ENCODE results near the gene C3orf85.

The C3orf85 gene

DNA sequence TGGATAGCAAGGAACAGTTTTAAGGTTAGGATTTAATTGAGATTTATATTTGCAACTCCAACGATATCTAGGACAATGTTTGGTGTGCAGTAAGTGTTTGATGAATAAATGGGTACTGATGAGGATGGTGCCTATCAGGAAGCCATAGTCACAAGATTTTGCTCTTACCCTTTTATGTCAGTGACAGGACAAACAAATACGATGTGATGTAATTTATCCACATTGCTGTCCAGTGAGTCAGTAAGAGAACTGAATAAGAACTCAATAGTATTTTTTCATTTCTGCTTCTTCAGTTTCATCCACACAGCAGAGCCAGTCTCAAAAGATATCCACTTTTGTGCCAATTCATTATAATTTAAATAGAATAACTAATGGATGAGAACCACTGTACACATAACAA, 18.5 kb downstream of the C3orf85 start:
- no peak for DNase-seq

DNA sequence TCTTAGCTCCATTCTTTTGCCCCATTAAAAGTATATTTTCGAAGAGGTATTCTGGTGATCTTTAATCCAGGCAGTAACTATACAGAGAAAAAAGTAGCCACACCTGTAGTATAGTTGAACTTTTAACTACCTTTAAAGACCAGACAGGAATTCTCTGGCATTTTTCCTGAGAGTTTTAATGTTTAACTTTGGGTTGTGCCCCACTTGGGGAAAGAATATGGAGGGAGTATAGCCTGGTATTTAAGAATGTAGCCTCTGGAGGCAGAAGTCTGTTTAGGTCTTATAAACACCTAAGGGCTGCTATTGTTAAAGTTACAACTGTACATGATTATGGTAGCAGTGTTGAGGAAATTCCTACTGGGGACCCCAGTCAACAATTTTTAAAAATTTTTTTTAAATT, 19.3 kb downstream of the C3orf85 start:
- DNase-seq = no peak

DNA sequence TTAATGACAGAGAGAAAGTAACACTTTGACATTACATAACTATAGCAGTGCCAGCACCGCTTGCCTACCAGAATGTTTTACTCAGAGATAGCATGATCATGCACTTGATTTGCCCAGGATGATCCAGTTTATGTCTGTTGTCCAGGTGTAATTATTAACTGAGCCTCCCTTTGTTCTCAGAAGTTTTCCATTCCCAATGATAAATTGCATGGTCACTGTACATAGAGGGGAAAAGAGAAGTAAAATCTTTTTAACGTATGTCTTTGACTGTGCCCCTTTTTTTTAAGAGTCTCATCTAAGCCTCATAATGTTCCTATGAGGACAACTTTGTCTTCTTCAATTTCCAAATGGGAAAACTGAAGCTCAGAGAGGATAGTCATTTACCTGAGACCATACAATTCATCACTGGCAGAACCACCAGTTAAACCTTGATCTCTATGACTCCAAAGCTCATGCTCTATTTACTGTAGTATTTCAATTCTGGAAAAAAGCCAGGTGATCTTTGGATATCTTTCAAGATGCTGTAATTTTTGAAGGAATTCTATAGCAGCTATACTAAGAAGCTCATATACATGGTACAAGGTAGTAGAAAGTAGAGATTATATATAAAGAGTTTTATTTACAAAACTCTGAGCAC, 25.1 kb downstream of the C3orf85 start:
- no peak for DNase-seq

DNA sequence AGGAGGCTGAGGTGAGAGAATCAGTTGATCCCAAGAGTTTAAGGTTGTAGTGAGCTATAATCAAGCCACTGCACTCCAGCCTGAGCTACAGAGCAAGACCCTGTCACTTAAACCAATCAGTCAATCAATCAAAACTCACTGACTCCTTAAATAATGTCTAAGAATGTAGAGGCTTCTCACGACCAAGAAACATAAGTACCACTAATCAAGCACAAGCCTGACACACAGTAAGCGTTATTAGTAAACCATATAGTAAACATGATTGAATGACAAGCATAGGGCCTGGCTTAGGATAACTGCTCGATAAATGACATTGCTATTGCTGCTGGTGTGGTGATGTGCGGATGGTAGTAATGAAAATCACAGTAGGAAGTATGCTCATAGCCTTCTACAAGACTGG, 29.4 kb downstream of the C3orf85 start:
- DNase-seq = no peak

DNA sequence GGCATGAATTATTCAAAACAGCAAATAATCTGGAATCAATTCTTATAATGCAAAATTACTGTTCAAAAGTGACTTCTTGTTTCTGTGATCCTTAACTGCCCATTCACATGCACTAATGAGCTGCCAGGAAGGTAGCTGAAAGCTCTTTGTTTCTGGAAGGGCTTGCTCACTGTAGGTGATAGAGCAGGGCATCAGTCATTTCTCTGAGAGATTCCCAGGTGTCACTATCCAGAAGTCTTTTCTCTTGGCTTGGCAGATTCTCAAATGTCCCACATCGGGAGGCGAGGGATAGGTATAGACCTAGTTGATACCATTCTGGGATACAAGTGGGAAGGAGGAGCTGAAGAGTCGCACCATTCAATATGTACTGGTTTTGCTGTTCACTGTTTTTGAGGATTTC, 35.0 kb downstream of the C3orf85 start:
- DNase-seq = no peak

DNA sequence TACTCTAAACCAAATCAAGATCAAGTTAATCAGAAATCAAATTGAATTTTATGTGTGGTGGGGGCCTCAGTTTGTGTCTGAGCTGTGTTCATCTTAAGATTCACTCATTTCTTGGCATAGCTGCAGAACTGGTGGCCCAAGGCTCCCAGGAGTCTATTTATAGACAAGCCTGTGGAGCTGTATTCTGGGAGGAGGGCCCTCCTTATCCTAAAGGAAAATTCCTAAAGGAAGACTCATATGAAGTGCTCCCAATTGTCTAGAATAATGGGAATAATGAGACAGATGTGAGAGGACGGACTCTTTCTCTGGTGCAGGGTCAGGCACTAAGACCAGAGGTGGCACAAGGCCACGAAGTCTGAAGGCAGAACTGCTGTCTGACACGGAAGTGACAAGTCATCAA, 38.9 kb downstream of the C3orf85 start:
- DNase-seq = no peak

DNA sequence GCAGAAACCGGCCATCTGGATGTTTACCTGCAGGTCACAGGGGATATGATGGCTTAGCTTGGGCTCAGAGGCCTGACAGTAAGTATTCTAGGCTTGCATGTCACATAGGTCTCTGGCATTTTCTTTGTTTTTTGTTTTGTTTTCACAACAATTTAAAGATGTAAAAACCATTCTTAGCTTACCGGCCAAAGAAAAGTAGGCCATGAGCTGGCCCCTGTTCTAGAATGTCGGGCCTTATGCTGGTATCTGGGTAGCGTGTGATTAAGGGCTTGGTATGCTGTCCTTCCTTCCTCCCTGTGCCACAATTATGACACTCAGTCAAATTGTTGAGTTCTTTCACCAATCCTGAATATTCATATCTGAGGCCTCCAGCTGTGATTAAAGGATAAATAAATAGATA, 40.2 kb downstream of the C3orf85 start:
- no peak for DNase-seq

DNA sequence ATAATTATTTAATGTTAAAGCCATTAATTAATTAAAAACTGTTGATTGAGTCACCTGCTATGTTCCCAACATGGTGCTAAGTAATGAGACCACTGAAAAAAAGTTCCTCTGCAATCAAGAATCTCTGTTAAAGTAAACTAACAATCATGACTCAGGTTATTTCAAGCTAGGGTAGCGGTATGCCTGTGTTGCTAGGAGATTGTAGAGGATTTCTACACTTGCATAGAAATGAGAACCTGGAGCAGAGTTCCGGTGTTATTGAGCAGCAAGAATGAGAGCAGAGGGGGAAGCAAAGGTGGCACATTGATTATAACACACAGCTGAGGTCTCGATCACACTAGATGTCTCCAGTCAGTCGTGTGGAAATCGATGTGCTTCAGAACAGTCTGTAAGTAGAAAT, 41.4 kb downstream of the C3orf85 start:
- DNase-seq = no peak

DNA sequence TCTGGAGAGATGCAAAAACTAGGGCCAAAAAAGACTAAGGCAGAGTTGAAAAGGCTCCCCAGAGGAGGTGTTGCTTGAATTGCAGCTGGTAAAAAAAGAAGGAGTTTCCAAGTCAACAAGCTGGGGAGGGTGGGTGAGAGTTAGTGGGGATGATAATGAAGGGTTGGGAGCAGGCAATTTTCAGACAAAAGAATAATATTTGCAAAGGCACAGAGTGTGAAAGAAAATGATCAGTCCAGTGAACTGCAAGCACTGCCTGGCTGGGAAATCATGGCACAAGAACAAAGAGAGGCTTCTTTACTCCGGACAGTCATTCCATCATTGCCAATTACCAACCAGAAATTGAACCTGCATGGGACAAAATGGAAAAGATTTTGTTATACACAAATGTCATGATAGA, 42.2 kb downstream of the C3orf85 start:
- DNase-seq = no peak

DNA sequence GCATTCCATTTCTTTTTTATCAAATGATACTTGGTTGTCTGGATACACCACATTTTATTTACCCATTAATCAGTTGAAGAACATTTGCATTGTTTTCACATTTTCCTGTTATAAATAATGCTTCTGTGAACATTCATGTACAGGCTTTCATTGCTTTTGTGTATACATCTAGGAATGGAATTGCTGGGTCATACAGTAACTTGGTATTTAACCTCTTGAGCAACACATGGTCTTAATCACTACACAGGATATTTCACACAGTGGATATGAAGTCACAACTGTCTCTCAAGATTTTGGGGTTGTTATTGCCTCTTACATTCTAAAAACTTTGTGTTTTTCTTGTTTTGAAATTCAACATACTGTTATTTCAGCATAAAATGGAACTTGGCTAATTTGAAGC, 48.2 kb downstream of the C3orf85 start:
- no peak for DNase-seq

DNA sequence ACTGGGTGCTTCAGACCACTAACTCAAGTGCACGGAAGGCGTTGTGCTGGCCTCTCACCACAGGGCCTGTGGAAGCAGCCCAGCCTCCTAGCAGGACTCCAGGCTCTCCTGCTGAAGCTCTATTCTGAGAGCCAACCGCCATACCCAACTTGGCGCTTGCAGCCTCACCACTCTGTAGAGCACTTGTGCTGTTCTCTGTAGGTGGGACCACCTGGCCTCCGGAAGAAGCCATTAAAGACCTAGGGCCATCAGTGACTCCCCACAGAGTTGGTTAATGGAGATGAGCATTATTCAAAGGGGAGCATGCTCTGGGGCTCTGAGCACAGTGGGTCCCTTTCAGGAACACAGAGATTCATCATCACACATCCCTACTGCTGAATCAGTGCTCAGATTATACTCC, 50.9 kb downstream of the C3orf85 start:
- no peak for DNase-seq

DNA sequence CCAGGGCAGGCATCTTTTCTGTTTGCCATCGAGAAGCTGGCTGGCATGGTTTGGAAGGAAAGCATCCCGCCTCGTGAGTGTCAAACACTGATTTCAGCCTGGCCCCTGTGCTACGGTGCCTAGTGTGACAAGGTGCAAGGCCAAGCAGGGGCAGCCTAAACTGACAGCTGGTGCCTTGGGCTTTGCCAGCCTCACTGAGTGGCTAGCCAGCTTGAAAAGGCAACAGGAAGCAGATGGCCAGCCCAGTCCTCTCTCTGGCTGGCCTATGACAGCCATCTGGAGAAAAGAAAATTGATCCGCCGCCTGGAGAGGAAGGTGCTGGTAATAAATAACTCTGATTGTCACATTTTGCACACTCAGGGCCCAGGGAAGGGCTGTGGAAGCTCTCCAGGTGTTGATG, 52.2 kb downstream of the C3orf85 start:
- no peak for DNase-seq

DNA sequence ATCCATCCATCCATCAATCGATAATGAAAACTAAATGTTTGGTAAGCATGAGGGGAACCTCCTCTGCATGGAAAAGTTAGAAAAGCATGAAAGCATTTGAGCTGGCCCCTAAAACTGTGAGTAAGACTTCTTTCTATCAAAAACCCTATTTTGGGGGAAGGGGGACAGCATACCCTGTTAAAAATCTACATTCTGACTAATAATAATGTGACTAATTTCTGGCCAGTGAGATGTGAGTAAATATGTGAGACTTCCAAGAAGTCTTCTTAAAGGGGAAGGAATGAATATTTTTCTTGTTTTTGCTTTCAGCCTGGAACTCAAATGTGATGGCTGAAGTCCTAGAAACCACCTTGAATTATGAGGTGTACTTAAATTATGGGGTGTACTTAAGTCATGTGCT, 54.9 kb downstream of the C3orf85 start:
- no peak for DNase-seq

DNA sequence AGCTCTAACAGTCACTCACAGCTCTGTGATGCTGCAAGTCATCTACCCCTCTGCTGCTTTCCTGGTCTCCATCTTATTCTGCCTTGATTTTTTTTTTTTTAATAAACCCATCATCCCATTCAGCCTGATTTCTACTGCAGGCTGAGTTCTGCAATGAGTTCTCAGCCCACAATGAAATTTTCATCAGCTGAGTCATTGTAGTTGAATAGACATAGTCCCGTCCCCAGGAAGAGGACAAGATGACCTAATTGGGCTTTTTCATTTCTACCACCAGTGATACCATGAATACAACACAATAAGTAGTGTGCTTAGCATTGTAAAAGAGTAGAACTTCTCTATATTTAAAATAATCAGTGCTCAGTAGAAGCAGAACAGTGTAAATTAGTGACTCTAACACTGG, 59.3 kb downstream of the C3orf85 start:
- no peak for DNase-seq

Data from stimulated activated naive CD4-positive, alpha-beta T cell treated with Interleukin-2 at 50 U/mL for 16 hours (primary cell).